Panc1 (cell line): Measurements from ENCODE around the gene MPZL1. TPM values are rescaled to one million over a fixed set of nuclear protein-coding genes. Genes with fewer than 3 reads are reported as not detected.

ENCODE experiments used
- ATAC-seq: fragments of 200-7000 bp; cut with Tn5 transposase; 2 replicates; pipeline ENCODE4 v1.9.1; 2020; ENCODE audit warnings: mild to moderate bottlenecking, moderate library complexity
- Bru-seq: library from RNA; stranded (reverse); fragments of 400-500 nt; gene quantifications from one replicate; lab custom pipeline; 2021; lab: Mats Ljungman, UMichigan
- BruChase-seq, 2 experiments: library from RNA; stranded (reverse); fragments of 400-500 nt; gene quantifications; one replicate each; lab custom pipeline; 2021; lab: Mats Ljungman, UMichigan
- BruUV-seq: library from RNA; stranded (reverse); fragments of 400-500 nt; replicated peaks from 2 replicates; lab custom pipeline; 2021; lab: Mats Ljungman, UMichigan
- CTCF ChIA-PET: fragments of 300-600 bp; sonication (Branson Sonifier 250); formaldehyde crosslinking; loops from one replicate; lab custom pipeline; 2022; ENCODE audit warnings: antibody characterized with exemption; lab: Charles Lee
- POLR2A ChIA-PET: fragments of 300-600 bp; sonication (Branson Sonifier 250); formaldehyde crosslinking; loops from one replicate; lab custom pipeline; 2022; ENCODE audit warnings: antibody characterized with exemption; lab: Charles Lee
- DNase-seq: peaks from one replicate; pipeline ENCODE4 v3.0.0-alpha.2; 2010; ENCODE audit warnings: low read depth, low spot score
- H3K27ac ChIP-seq: 2 replicates; pipeline ENCODE4 v1.5.1; 2011; ENCODE audit warnings: mild to moderate bottlenecking, low read length, inconsistent platforms
- H3K27me3 ChIP-seq: fragments of 200-500 bp; sonication (Bioruptor generic); 2 replicates; pipeline ENCODE4 v1.6.0; 2014; ENCODE audit warnings: low read length, inconsistent platforms; ENCODE audit not compliant: control insufficient read depth, insufficient read depth
- H3K36me3 ChIP-seq: fragments of 200-500 bp; sonication (Bioruptor generic); 2 replicates; pipeline ENCODE4 v1.5.1; 2014; ENCODE audit warnings: inconsistent platforms, mild to moderate bottlenecking, low read length, moderate library complexity; ENCODE audit not compliant: control insufficient read depth, insufficient read depth
- H3K4me1 ChIP-seq: 2 replicates; pipeline ENCODE4 v1.5.1; 2011; ENCODE audit warnings: inconsistent platforms, mild to moderate bottlenecking, low read length, moderate library complexity; ENCODE audit not compliant: control insufficient read depth, insufficient read depth
- H3K4me3 ChIP-seq, 2 experiments: 2 replicates each; pipeline ENCODE4 v1.5.1; 2011 to 2012; ENCODE audit warnings: low read depth in 2 of 2, low read length in 2 of 2, mild to moderate bottlenecking in 2 of 2, inconsistent platforms in 1 of 2, moderate library complexity in 1 of 2
- H3K9me3 ChIP-seq: fragments of 200-500 bp; sonication (Bioruptor generic); 2 replicates; pipeline ENCODE4 v1.5.1; 2014; ENCODE audit warnings: low read depth, mild to moderate bottlenecking, inconsistent platforms, low read length, moderate library complexity; ENCODE audit not compliant: control insufficient read depth, insufficient read depth
- CTCF ChIP-seq: fragments of 450-650 bp; IDR thresholded peaks from 2 replicates; pipeline ENCODE4 v1.5.1; 2017; ENCODE audit warnings: mild to moderate bottlenecking
- POLR2AphosphoS5 ChIP-seq: IDR thresholded peaks from 2 replicates; pipeline ENCODE4 v1.6.1; 2012; ENCODE audit warnings: mild to moderate bottlenecking, low read depth, low read length, moderate library complexity
- SIN3A ChIP-seq: IDR thresholded peaks from 2 replicates; pipeline ENCODE4 v1.6.1; 2012; ENCODE audit warnings: low read depth, mild to moderate bottlenecking, low read length, moderate library complexity, borderline replicate concordance; ENCODE audit not compliant: insufficient read depth
- TCF7L2 ChIP-seq: IDR thresholded peaks from 2 replicates; pipeline ENCODE4 v1.6.1; 2011; ENCODE audit warnings: mild to moderate bottlenecking, low read depth, low read length, inconsistent platforms
- in situ Hi-C: cut with HindIII; loops from 2 replicates; pipeline ENCODE4 v1.10.0; 2016; ENCODE audit warnings: low sequenced_read_pairs, low pct_unique_long_range_greater_than_20kb
- intact Hi-C: fragments of 100-400 bp; cut with micrococcal nuclease; formaldehyde crosslinking; loops from one replicate; pipeline ENCODE4 v1.10.0; 2022; ENCODE audit not compliant: unreplicated experiment
- long read RNA-seq: library from polyadenylated mRNA; unstranded; transcript quantifications from one replicate; pipeline ENCODE4 v2.0.0, GENCODE V29; 2021; ENCODE audit not compliant: unreplicated experiment
- polyA plus RNA-seq: library from polyadenylated mRNA; unstranded; fragments of >200 nt; gene quantifications from one replicate; pipeline ENCODE4 v1.2.1, GENCODE V29; 2012; ENCODE audit warnings: missing spikeins; ENCODE audit not compliant: insufficient read length
- total RNA-seq: library from RNA; stranded (reverse); gene quantifications from one replicate; pipeline ENCODE4 v1.2.1, GENCODE V29; 2021; ENCODE audit not compliant: unreplicated experiment
- TF ChIP-seq, protein P1 (sequence below), 2 experiments: IDR thresholded peaks; 2 replicates each; pipeline ENCODE4 v1.6.1; 2011 to 2012; ENCODE audit warnings: low read depth in 2 of 2, control low read depth in 1 of 2, low read length in 1 of 2, mild to moderate bottlenecking in 1 of 2, moderate library complexity in 1 of 2; ENCODE audit not compliant: insufficient read depth in 1 of 2

Gene MPZL1
- 72.0 TPM for total RNA-seq
- polyA plus RNA-seq = 39.0 TPM
- Bru-seq, nascent RNA = percentile 77 among the genes with signal in this experiment
- BruChase-seq, experiment 1, labeled RNA remaining after a 2-hour chase = percentile 80 among the genes with signal in this experiment
- BruChase-seq, experiment 2, labeled RNA remaining after a 6-hour chase = percentile 85 among the genes with signal in this experiment
- long read RNA-seq, full-length matches to known transcripts = 152 of 183 reads
- long read RNA-seq, partial matches to known transcripts = 17 of 183 reads
- long read RNA-seq, other reads (novel, unspliced or antisense) = 14 of 183 reads

- intact Hi-C loops (loop anchor here (2.0 to 5.0 kb wide), 2 partner anchors 81 to 206 kb away; no protein-coding TSS in a partner anchor), in situ Hi-C loops (no loop called here)
- ATAC-seq = peak; percentile 97
- POLR2A ChIA-PET = interaction anchor here (0.6 kb wide), 1 partner anchor 90 kb away, joined by 3 read pairs; no protein-coding TSS in a partner anchor
- TF ChIP-seq POLR2AphosphoS5 (peak; percentile 30; the same call in 1 of the 2 replicates), TCF7L2 (no peak)
- TF ChIP-seq, protein P1, sequence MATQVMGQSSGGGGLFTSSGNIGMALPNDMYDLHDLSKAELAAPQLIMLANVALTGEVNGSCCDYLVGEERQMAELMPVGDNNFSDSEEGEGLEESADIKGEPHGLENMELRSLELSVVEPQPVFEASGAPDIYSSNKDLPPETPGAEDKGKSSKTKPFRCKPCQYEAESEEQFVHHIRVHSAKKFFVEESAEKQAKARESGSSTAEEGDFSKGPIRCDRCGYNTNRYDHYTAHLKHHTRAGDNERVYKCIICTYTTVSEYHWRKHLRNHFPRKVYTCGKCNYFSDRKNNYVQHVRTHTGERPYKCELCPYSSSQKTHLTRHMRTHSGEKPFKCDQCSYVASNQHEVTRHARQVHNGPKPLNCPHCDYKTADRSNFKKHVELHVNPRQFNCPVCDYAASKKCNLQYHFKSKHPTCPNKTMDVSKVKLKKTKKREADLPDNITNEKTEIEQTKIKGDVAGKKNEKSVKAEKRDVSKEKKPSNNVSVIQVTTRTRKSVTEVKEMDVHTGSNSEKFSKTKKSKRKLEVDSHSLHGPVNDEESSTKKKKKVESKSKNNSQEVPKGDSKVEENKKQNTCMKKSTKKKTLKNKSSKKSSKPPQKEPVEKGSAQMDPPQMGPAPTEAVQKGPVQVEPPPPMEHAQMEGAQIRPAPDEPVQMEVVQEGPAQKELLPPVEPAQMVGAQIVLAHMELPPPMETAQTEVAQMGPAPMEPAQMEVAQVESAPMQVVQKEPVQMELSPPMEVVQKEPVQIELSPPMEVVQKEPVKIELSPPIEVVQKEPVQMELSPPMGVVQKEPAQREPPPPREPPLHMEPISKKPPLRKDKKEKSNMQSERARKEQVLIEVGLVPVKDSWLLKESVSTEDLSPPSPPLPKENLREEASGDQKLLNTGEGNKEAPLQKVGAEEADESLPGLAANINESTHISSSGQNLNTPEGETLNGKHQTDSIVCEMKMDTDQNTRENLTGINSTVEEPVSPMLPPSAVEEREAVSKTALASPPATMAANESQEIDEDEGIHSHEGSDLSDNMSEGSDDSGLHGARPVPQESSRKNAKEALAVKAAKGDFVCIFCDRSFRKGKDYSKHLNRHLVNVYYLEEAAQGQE (IDR thresholded peaks at IDR 0.05; ENCODE audit: insufficient read depth in 1 of 2, low read depth in 2 of 2, low read length in 1 of 2) = 0 out of 4 replicates have a peak, but pooled peaks of 1 of the 2 experiments have one; percentile 34
- CTCF ChIA-PET = no interaction called here
- Histone ChIP-seq H3K4me3 (peak within 1 kb of the TSS; percentile 61 to 82), H3K36me3 (no peaks in the 10 kb centered on the region), H3K27ac (peak within 1 kb of the TSS; percentile 80), H3K27me3 (no peaks in the 10 kb centered on the region), H3K9me3 (no peaks in the 10 kb centered on the region), H3K4me1 (peaks cover 16% of the 10 kb centered on the region)
- no TSS peak for BruUV-seq
- DNase-seq = peak; percentile 64
Measured at GRCh38 chr1:167721617-167722151, at the start of gene MPZL1. Gene MPZL1 (plus strand): TSS chr1:167721982. CDS start chr1:167722152, 170 bp downstream.

DNA sequence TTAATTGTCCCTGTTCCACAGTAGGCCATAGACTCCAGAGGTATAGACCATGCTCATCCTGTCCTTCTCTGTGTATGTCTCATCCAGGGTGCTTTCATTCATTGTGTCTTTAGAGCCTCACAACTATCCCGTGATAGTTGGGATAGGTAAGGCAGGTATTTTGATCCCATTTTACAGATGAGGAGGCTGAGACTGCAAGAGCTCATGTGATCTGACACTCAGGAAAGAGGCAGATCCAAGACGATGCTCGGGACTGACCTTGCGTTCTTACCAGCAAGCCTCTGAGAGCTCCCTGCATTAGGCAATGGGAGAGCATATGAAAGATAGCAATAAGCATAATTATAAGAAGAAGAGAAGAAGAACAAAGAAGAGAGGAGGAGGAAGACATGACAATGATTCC is 49.0 kb upstream of the MPZL1 start:
- Histone ChIP-seq H3K4me3 (no peak overlapping the region), H3K9me3 (no peaks in the 10 kb centered on the region), H3K4me1 (no peaks in the 10 kb centered on the region), H3K36me3 (no peaks in the 10 kb centered on the region), H3K27ac (no peak overlapping the region), H3K27me3 (no peaks in the 10 kb centered on the region)
- POLR2A ChIA-PET = no interaction called here
- BruUV-seq = no TSS peak
- CTCF ChIA-PET = no interaction called here
- intact Hi-C loops = no loop called here
- in situ Hi-C loops = no loop called here
- TF ChIP-seq CTCF (no peak), POLR2AphosphoS5 (no peak), SIN3A (no peak), TCF7L2 (no peak)
- TF ChIP-seq, protein P1 (IDR thresholded peaks at IDR 0.05; ENCODE audit: insufficient read depth in 1 of 2, low read depth in 2 of 2, low read length in 1 of 2) = no peak
- no peak for ATAC-seq
- no peak for DNase-seq
